HG03469 (cell line): ENCODE results near the gene STAB2.

Experiments used
- ATAC-seq: cut with Tn5 transposase; IDR thresholded peaks from one replicate; pipeline ENCODE4 v1.9.1; 2021; ENCODE audit warnings: mild to moderate bottlenecking, moderate library complexity, moderate number of reproducible peaks; ENCODE audit not compliant: unreplicated experiment

Gene STAB2

GRCh38 chr12:103578926-103579325 is 8.1 kb upstream of the STAB2 start:
- ATAC-seq, result no peak

GRCh38 chr12:103580026-103580425 is 7.0 kb upstream of the STAB2 start:
- ATAC-seq, result no peak

GRCh38 chr12:103583008-103583407 is 4.1 kb upstream of the STAB2 start:
- ATAC-seq, result no peak

GRCh38 chr12:103586132-103586531 is 941 bp upstream of the STAB2 start:
- ATAC-seq, result no peak

GRCh38 chr12:103588680-103589079 is 1.6 kb downstream of the STAB2 start:
- ATAC-seq, result no peak

GRCh38 chr12:103589517-103589916 is 2.4 kb downstream of the STAB2 start:
- ATAC-seq, result no peak

GRCh38 chr12:103590271-103590670 is 3.2 kb downstream of the STAB2 start:
- ATAC-seq, result no peak

- no peak for ATAC-seq
These were observed 9.9 kb downstream of the STAB2 start for GRCh38 chr12:103596981-103597380.

GRCh38 chr12:103599274-103599673 is 12.2 kb downstream of the STAB2 start:
- no peak for ATAC-seq

GRCh38 chr12:103600967-103601728 is 14.1 kb downstream of the STAB2 start:
- ATAC-seq, result no peak

- ATAC-seq, result no peak
These were observed 33.3 kb downstream of the STAB2 start for GRCh38 chr12:103620395-103620794.

GRCh38 chr12:103623716-103624115 is 36.6 kb downstream of the STAB2 start:
- ATAC-seq, result no peak

GRCh38 chr12:103626498-103626897 is 39.4 kb downstream of the STAB2 start:
- no peak for ATAC-seq

GRCh38 chr12:103627189-103627855 is 40.2 kb downstream of the STAB2 start:
- no peak for ATAC-seq

GRCh38 chr12:103632554-103633216 is 45.6 kb downstream of the STAB2 start:
- ATAC-seq, result peak; percentile 64

- ATAC-seq, result no peak
These were observed 47.7 kb downstream of the STAB2 start for GRCh38 chr12:103634732-103635131.

- no peak for ATAC-seq
These were observed 48.3 kb downstream of the STAB2 start for GRCh38 chr12:103635419-103635818.

GRCh38 chr12:103637021-103637420 is 49.9 kb downstream of the STAB2 start:
- ATAC-seq, result no peak

- ATAC-seq, result no peak
These were observed 50.4 kb downstream of the STAB2 start for GRCh38 chr12:103637429-103637828.

- no peak for ATAC-seq
These were observed 52.9 kb downstream of the STAB2 start for GRCh38 chr12:103639983-103640382.

GRCh38 chr12:103640410-103640809 is 53.3 kb downstream of the STAB2 start:
- no peak for ATAC-seq

GRCh38 chr12:103640831-103641230 is 53.8 kb downstream of the STAB2 start:
- ATAC-seq, result no peak
